HG03571 (cell line): Measurements from ENCODE around the gene EME1.

Experiments used
- ATAC-seq: cut with Tn5 transposase; IDR thresholded peaks from one replicate; pipeline ENCODE4 v1.9.1; 2021; ENCODE audit not compliant: unreplicated experiment

EME1 gene

GRCh38 chr17:50361561-50362480 lies 11.2 kb upstream of the EME1 start:
- ATAC-seq: no peak

GRCh38 chr17:50362661-50363060 lies 10.4 kb upstream of the EME1 start:
- ATAC-seq: no peak

- no peak for ATAC-seq
Observed at GRCh38 chr17:50363217-50364060, 9.6 kb upstream of the EME1 start.

GRCh38 chr17:50364061-50364458 lies 9.0 kb upstream of the EME1 start:
- no peak for ATAC-seq

- ATAC-seq: no peak
Observed at GRCh38 chr17:50364715-50365114, 8.3 kb upstream of the EME1 start.

- ATAC-seq: no peak
Observed at GRCh38 chr17:50365165-50365564, 7.9 kb upstream of the EME1 start.

GRCh38 chr17:50365649-50366393 lies 7.2 kb upstream of the EME1 start:
- no peak for ATAC-seq

- no peak for ATAC-seq
Observed at GRCh38 chr17:50367401-50367800, 5.6 kb upstream of the EME1 start.

- no peak for ATAC-seq
Observed at GRCh38 chr17:50370052-50370451, 3.0 kb upstream of the EME1 start.

GRCh38 chr17:50371526-50371925 lies 1.5 kb upstream of the EME1 start:
- ATAC-seq: no peak

- ATAC-seq: no peak
Observed at GRCh38 chr17:50372222-50372757, 739 bp upstream of the EME1 start.

- ATAC-seq: no peak
Observed at GRCh38 chr17:50373705-50374104, 676 bp downstream of the EME1 start.

- ATAC-seq: no peak
Observed at GRCh38 chr17:50375858-50376538, 3.0 kb downstream of the EME1 start.

- ATAC-seq: no peak
Observed at GRCh38 chr17:50379351-50380132, 6.5 kb downstream of the EME1 start.

- no peak for ATAC-seq
Observed at GRCh38 chr17:50380369-50381259, 7.6 kb downstream of the EME1 start.

GRCh38 chr17:50381260-50381815 lies 8.3 kb downstream of the EME1 start:
- no peak for ATAC-seq

- no peak for ATAC-seq
Observed at GRCh38 chr17:50381920-50382319, 8.9 kb downstream of the EME1 start.

GRCh38 chr17:50382931-50383330 lies 9.9 kb downstream of the EME1 start:
- ATAC-seq: no peak
